K562 (cell line): ENCODE data around the gene RPL22. TPM values are rescaled to one million over a fixed set of nuclear protein-coding genes. Genes with fewer than 3 reads are reported as not detected.
A peak's percentile ranks its signal among the peaks of the same experiment; 100 is the strongest.

Source experiments
- BRCA1 ChIP-seq, 2 experiments: fragments of 450-650 bp in 1 of 2; sonication (generic) in 1 of 2; formaldehyde crosslinking in 1 of 2; IDR thresholded peaks; 2 replicates each; pipeline versions ENCODE4 v1.5.0 to v1.6.1; 2017 to 2020; ENCODE audit warnings: mild to moderate bottlenecking in 1 of 2, missing genetic modification reagents in 1 of 2
- CAMTA2 ChIP-seq: fragments of 250-450 bp; sonication (Bioruptor Pico); conservative IDR thresholded peaks from 2 replicates; pipeline ENCODE4 v1.5.1; 2022
- HDAC2 ChIP-seq: fragments of 450-650 bp; IDR thresholded peaks from 2 replicates; pipeline ENCODE4 v1.6.1; 2016; ENCODE audit warnings: mild to moderate bottlenecking
- HDAC6 ChIP-seq: IDR thresholded peaks from 2 replicates; pipeline ENCODE4 v1.6.1; 2012; ENCODE audit warnings: low read depth, mild to moderate bottlenecking, control low read depth, inconsistent platforms, low read length, moderate library complexity
- HIVEP1 ChIP-seq: fragments of 250-450 bp; sonication (Bioruptor Pico); IDR thresholded peaks from 2 replicates; pipeline ENCODE4 v1.4.0; 2020; ENCODE audit warnings: mild to moderate bottlenecking
- ILF3 ChIP-seq: fragments of 450-650 bp; IDR thresholded peaks from 2 replicates; pipeline ENCODE4 v1.6.1; 2018; ENCODE audit warnings: antibody characterized with exemption, mild to moderate bottlenecking, moderate library complexity, borderline replicate concordance
- MEF2A ChIP-seq: IDR thresholded peaks from 2 replicates; pipeline ENCODE4 v1.6.1; 2011; ENCODE audit warnings: low read depth, mild to moderate bottlenecking, low read length, moderate library complexity; ENCODE audit not compliant: control insufficient read depth
- PCBP1 ChIP-seq: fragments of 200-400 bp; formaldehyde crosslinking; IDR thresholded peaks from 2 replicates; pipeline ENCODE4 v1.6.1; 2018; ENCODE audit warnings: mild to moderate bottlenecking, low read depth, low read length; ENCODE audit not compliant: poor library complexity, severe bottlenecking
- RBM25 ChIP-seq: fragments of 200-400 bp; formaldehyde crosslinking; IDR thresholded peaks from 2 replicates; pipeline ENCODE4 v1.6.1; 2018; ENCODE audit warnings: low read length, low read depth, moderate library complexity; ENCODE audit not compliant: severe bottlenecking
- SAFB2 ChIP-seq: fragments of 200-400 bp; formaldehyde crosslinking; IDR thresholded peaks from 2 replicates; pipeline ENCODE4 v1.6.1; 2018; ENCODE audit warnings: borderline replicate concordance, low read length, low read depth, moderate library complexity; ENCODE audit not compliant: severe bottlenecking
- SMARCC2 ChIP-seq: fragments of 450-650 bp; IDR thresholded peaks from 2 replicates; pipeline ENCODE4 v1.6.1; 2017; ENCODE audit warnings: antibody characterized with exemption, moderate library complexity, mild to moderate bottlenecking, low read depth
- TBL1XR1 ChIP-seq, 2 experiments: IDR thresholded peaks; 2 replicates each; pipeline ENCODE4 v1.6.1; 2012; ENCODE audit warnings: improper control_type of control experiment in 2 of 2, low read length in 2 of 2, mild to moderate bottlenecking in 1 of 2
- TFAM ChIP-seq: fragments of 250-450 bp; sonication (Bioruptor Pico); conservative IDR thresholded peaks from 2 replicates; pipeline ENCODE4 v1.5.0; 2021; ENCODE audit warnings: mild to moderate bottlenecking, moderate library complexity
- ZEB2 ChIP-seq: fragments of 450-650 bp; IDR thresholded peaks from 2 replicates; pipeline ENCODE4 v1.6.1; 2016
- ZFX ChIP-seq: sonication (generic); formaldehyde crosslinking; IDR thresholded peaks from 2 replicates; pipeline ENCODE4 v1.8.0; 2022; ENCODE audit warnings: mild to moderate bottlenecking, missing genetic modification reagents, moderate library complexity
- ZNF57 ChIP-seq: fragments of 450-650 bp; formaldehyde crosslinking; IDR thresholded peaks from 2 replicates; pipeline ENCODE4 v1.4.0; 2020; ENCODE audit warnings: mild to moderate bottlenecking, moderate library complexity
- ZNF644 ChIP-seq: fragments of 200-800 bp; sonication (Bioruptor generic); IDR thresholded peaks from 2 replicates; pipeline ENCODE4 v1.6.1; 2016; ENCODE audit warnings: low read depth, missing genetic modification characterization, missing compliant biosample characterization
- polyA plus RNA-seq, 8 experiments: library from polyadenylated mRNA; depleted of rRNA in 4 of 8; stranded (reverse) in 5 of 8; unstranded in 3 of 8; fragments of >200 nt; fragmentation: Nextera tagmentation in 2 of 8; fragmentation: Illumina TruSeq in 1 of 8; extraction: Ambion mirVana in 2 of 8; extraction: Trizol in 1 of 8; gene quantifications; 2 replicates each; pipeline versions ENCODE4 v1.2.1 to v1.2.3, GENCODE V29; 2011 to 2014; ENCODE audit warnings: inconsistent platforms in 1 of 8, missing spikeins in 1 of 8
- total RNA-seq, 7 experiments: library from RNA; depleted of rRNA in 6 of 7; stranded (reverse); fragments of >200 nt in 6 of 7; fragmentation: Illumina TruSeq in 2 of 7; extraction: Trizol in 2 of 7; gene quantifications; 2 replicates each; pipeline versions ENCODE4 v1.2.1 to v1.2.3, GENCODE V29; 2011 to 2021; ENCODE audit warnings: low replicate concordance in 1 of 7
- TF ChIP-seq, protein P1 (sequence below), 2 experiments: fragments of 450-650 bp; IDR thresholded peaks; 2 replicates each; pipeline ENCODE4 v1.6.1; 2018; ENCODE audit warnings: mild to moderate bottlenecking in 2 of 2, low read depth in 1 of 2; ENCODE audit not compliant: partially characterized antibody in 2 of 2
- TF ChIP-seq, protein P2 (sequence below): fragments of 250-450 bp; sonication (Bioruptor Pico); IDR thresholded peaks from 2 replicates; pipeline ENCODE4 v1.5.0; 2021
- TF ChIP-seq, protein P3 (sequence below): fragments of 450-650 bp; formaldehyde crosslinking; IDR thresholded peaks from 2 replicates; pipeline ENCODE4 v1.4.0; 2020; ENCODE audit warnings: mild to moderate bottlenecking, moderate library complexity

RPL22 gene
- total and polyA plus RNA-seq, 9 of the 15 experiments (the other 6 are each of a cell fraction or from before 2014, with no cell fraction given), result 467 to 1,165 (median 607) TPM

DNA sequence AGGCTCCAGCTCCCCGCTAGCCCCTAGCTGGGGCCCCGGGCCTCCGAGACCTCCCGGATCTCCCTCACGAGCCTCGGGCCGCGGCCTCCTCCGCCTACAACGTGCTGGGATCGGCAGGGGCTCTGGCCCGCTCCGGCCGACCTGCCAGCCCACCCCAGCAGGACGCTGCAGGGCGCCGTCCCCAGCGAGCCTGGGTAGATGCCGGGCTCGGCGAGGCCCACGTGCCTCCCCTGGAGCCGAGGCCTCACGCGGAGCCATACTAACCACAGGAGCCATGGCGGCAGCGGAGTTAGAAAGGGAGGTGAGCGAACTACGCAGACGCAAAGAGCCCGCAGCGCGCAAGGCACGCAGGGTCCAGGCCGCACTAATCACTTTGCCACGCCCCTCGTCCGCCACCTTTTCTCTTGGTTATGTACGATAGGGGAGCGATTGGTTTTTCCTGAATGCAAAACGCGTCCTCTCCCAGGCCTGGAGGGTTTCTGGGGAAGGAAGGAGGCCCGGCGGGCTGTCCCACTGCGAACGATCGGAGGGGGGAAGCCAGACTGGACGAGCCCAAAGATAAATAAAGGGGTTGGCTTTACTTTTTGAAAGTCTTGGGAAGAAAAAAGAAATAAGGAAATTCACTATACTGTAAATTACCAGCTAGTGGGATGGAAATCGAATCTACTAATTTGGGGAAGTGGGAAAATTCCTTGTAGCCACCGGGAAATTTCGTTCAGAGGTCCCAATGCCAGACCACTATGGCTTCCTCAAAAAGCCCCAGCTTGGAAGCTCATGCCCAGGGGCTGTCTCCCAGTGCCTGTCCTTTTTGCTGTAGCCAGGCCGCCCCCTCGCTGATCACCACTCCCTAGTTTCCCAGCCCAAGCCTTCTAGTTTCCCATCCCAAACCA, at the start of gene RPL22 (continued):
- TF ChIP-seq, protein P1, sequence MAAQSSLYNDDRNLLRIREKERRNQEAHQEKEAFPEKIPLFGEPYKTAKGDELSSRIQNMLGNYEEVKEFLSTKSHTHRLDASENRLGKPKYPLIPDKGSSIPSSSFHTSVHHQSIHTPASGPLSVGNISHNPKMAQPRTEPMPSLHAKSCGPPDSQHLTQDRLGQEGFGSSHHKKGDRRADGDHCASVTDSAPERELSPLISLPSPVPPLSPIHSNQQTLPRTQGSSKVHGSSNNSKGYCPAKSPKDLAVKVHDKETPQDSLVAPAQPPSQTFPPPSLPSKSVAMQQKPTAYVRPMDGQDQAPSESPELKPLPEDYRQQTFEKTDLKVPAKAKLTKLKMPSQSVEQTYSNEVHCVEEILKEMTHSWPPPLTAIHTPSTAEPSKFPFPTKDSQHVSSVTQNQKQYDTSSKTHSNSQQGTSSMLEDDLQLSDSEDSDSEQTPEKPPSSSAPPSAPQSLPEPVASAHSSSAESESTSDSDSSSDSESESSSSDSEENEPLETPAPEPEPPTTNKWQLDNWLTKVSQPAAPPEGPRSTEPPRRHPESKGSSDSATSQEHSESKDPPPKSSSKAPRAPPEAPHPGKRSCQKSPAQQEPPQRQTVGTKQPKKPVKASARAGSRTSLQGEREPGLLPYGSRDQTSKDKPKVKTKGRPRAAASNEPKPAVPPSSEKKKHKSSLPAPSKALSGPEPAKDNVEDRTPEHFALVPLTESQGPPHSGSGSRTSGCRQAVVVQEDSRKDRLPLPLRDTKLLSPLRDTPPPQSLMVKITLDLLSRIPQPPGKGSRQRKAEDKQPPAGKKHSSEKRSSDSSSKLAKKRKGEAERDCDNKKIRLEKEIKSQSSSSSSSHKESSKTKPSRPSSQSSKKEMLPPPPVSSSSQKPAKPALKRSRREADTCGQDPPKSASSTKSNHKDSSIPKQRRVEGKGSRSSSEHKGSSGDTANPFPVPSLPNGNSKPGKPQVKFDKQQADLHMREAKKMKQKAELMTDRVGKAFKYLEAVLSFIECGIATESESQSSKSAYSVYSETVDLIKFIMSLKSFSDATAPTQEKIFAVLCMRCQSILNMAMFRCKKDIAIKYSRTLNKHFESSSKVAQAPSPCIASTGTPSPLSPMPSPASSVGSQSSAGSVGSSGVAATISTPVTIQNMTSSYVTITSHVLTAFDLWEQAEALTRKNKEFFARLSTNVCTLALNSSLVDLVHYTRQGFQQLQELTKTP (IDR thresholded peaks at IDR 0.05; ENCODE audit: low read depth in 1 of 2, partially characterized antibody in 2 of 2), result peak in 1 of 2 experiments; percentile 59
- TF ChIP-seq HDAC6, result no peak
- TF ChIP-seq ZEB2, result no peak
- TF ChIP-seq HIVEP1 (CRISPR knock-in tag), result no peak
- no peak for TF ChIP-seq HDAC2
- TF ChIP-seq TFAM (CRISPR knock-in tag), result no peak
- no peak for TF ChIP-seq RBM25
- TF ChIP-seq ZNF644 (tag), result no peak; the same call in 1 of the 2 replicates
- TF ChIP-seq SMARCC2, result no peak
- TF ChIP-seq, protein P2, sequence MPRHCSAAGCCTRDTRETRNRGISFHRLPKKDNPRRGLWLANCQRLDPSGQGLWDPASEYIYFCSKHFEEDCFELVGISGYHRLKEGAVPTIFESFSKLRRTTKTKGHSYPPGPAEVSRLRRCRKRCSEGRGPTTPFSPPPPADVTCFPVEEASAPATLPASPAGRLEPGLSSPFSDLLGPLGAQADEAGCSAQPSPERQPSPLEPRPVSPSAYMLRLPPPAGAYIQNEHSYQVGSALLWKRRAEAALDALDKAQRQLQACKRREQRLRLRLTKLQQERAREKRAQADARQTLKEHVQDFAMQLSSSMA, result peak; percentile 46; the same call in 1 of the 2 replicates
- peak in 1 of 2 experiments; percentile 74; a peak in 1 of 4 replicates for TF ChIP-seq TBL1XR1 (IDR thresholded peaks at IDR 0.05; ENCODE audit: low read length in 2 of 2)
- TF ChIP-seq, protein P3, sequence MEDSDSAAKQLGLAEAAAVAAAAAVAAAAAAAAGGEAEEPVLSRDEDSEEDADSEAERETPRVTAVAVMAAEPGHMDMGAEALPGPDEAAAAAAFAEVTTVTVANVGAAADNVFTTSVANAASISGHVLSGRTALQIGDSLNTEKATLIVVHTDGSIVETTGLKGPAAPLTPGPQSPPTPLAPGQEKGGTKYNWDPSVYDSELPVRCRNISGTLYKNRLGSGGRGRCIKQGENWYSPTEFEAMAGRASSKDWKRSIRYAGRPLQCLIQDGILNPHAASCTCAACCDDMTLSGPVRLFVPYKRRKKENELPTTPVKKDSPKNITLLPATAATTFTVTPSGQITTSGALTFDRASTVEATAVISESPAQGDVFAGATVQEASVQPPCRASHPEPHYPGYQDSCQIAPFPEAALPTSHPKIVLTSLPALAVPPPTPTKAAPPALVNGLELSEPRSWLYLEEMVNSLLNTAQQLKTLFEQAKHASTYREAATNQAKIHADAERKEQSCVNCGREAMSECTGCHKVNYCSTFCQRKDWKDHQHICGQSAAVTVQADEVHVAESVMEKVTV, result no peak
- TF ChIP-seq MEF2A, result no peak
- TF ChIP-seq BRCA1 (IDR thresholded peaks at IDR 0.05), result no peak
- TF ChIP-seq BRCA1 (CRISPR knock-in tag; IDR thresholded peaks at IDR 0.05), result no peak
- TF ChIP-seq PCBP1, result peak; percentile 94
- no peak for TF ChIP-seq ILF3
- TF ChIP-seq SAFB2, result no peak
- TF ChIP-seq CAMTA2 (CRISPR knock-in tag), result no peak
- TF ChIP-seq ZFX (CRISPR knock-in tag), result peak; percentile 99
- TF ChIP-seq ZNF57 (CRISPR knock-in tag), result no peak
